HG03045 (cell line): Measurements from ENCODE around the gene CCDC136.

Source experiments
- ATAC-seq: cut with Tn5 transposase; IDR thresholded peaks from one replicate; pipeline ENCODE4 v1.9.1; 2021; ENCODE audit warnings: mild to moderate bottlenecking, moderate library complexity; ENCODE audit not compliant: unreplicated experiment

Gene CCDC136

GRCh38 chr7:128791121-128791971, at the start of gene CCDC136:
Gene CCDC136, plus strand, starts transcription at chr7:128791968. Its CDS starts 444 bp downstream, at chr7:128792412.
- ATAC-seq = peak; percentile 81

GRCh38 chr7:128742206-128742605, 49.6 kb upstream of the CCDC136 start:
- no peak for ATAC-seq

- no peak for ATAC-seq
Observed at GRCh38 chr7:128743112-128743772, 48.5 kb upstream of the CCDC136 start.

DNA sequence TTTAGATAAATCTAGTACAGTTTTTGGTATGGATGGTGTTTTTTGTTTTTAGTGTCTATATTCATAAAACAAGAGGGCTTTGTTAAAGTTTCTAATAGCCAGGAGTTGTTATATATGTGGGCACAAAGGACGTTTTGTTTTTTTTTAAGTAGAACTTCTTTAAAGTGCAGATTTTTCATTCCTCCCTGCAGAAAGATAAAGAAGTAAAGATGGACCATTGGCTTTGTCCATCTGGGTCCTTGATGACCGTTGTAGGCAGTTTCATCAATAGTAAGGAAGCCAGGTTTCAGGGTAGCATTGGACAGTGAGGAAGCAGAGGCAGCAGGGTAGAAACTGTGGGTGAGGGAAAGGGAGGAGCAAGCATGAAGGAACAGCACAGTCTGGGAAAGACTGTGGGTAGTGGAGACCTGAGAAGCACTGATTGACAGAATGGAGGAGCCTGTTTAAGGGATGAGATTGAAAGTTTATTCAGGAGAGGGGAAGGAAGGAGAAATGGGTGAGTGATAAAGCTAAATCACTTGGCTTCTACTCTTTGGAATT, 47.3 kb upstream of the CCDC136 start:
- ATAC-seq = no peak

DNA sequence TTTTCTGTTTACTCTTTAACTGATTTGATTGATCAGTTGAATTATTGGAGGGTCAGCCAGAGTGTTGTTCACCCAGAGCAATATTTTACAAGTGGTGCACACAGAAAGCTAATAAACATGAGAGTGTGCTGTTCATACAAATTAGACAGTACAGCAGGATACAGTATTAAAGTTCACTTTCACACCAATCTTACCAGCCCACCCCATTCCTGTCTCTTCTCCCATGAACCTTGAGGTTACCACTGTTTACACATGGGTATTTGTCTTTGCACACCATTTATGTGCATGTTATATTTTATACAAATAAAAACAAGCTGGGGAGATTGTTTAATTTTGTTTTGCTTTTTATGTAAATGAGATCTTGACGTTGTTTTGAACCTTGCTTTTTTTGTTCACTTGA, 46.1 kb upstream of the CCDC136 start:
- no peak for ATAC-seq

DNA sequence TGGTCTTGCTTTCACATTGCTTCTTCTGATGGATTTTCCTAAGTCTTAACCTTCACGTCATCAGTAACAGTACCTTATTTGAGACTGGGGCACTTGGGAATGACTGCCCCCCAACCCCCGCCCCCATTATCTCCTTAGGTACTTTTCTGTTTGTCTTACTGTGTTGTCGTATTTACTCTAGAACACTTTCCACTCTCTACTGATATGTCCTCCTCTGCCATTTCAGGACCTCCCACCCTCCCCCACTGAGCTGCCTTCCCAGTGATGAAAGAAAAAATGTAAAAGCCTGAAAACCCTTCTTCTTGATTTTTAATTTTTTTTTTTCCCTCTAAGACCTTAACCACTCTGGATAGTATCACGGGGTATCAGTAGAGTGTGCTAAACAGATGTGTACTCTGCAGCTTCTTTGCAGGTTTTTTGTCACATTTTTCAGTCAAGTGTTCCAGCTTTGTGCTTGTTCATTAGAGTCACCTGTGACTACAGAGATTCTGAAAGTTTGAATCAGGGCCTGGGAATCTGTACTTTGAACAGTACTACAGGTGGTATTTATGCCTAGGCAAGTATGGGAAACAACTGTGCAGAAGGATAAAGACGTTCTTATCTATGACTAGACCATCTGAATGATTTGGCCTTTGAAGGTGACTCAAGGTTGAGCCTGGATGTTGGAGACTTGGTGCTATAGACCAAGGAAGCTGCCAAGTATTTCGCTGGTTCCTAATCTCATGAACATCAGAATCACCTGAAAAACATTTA, 44.3 kb upstream of the CCDC136 start:
- ATAC-seq = no peak

GRCh38 chr7:128752251-128752650, 39.5 kb upstream of the CCDC136 start:
- no peak for ATAC-seq

DNA sequence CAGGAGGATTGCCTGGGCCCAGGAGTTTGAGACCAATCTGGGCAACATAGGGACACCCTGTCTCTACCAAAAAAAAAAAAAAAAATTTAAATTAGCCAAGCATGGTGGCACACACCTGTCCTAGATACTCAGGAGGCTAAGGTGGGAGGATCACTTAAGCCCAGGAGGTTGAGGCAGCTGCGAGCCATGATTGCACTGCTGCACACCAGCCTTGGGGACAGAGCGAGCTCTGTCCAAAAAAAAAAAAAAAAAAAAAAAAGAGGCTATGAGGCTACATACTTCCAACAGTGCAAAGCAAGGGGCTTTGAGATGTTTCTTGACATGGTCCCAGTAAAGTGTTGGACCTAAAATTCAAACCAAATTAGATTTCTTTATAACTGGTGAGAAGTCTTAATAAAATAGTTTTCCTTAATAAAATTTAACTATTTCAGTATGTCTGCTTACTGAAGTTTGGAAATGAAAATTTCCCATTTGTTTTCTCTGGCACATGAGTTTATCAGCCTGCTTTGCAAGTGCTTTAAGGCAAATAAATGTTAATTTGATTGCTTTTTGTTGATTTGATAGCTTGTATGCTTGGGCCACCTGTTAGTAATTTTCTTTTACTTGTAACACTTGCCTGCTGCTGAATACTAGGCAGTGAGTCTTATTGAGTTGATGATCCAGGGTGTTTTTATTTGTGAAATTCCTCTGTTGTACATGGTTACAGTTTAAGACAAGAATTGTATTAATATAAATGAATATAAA, 36.5 kb upstream of the CCDC136 start:
- ATAC-seq = no peak

DNA sequence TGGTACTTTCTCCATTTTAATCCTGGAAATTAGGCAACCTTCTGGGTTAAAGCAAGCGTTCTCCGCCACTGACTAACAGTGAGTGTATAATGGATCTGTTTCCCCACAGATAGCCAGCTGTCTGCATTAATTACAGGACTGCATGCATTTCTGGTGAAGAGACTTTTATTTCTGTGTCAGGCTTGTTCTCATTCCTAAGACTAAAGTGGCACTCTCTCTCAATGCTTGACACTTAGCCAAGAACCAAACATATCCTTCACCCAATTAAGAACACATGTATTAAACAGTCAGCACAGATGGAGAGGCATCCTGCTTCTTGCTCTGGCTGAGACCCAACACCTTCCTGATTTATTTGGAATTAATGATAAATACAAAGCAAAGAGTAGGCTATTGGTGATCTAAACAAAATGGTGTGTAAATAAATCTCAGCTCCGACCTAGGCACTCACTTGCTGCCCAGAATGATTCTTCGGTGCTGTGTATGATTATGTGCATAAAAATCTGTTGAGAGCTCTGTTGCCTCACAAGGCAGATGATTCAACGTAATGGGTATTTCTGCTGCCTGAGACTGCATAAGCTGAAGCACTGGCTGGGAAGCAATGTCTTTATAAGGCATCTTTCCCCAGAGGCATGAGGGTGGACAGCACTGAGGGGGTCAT, 35.8 kb upstream of the CCDC136 start:
- ATAC-seq = no peak

- ATAC-seq = no peak
Observed at GRCh38 chr7:128757203-128757602, 34.6 kb upstream of the CCDC136 start.

DNA sequence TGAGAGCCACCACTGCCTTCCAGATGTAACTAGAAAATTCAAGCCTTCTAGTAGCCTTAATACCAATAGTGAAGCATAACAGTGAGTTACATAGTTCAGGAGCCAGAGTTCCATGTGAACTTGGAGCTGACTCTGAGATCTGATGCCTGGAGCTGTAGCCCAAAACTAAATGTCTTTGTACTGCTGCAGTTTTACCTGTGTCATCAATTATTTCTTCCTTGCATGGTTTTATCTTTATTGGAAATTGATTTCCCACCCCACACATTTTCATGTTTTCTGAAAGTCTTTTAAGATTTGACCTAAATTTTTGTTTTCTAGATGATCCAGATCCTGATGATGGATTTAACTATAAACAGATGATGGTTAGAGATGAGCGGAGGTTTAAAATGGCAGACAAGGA, 33.2 kb upstream of the CCDC136 start:
- ATAC-seq = no peak

DNA sequence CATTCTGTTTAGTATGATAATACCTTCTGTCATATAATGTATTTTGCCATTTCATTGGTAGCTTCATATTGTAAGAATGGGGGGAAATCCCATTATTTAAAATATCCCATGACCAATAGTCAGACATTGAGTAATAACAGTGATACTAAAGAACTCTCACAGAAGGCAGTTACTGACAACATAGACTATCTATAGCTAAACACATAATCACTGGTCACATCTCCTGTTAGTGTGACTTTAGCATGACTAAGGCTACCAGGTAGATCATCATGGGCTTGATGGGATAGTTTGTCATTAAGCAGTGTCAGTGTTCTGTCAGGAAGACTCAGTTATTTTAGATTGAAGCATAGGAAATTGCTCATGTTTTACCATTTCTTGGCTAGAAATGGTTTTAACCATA, 32.5 kb upstream of the CCDC136 start:
- ATAC-seq = no peak

DNA sequence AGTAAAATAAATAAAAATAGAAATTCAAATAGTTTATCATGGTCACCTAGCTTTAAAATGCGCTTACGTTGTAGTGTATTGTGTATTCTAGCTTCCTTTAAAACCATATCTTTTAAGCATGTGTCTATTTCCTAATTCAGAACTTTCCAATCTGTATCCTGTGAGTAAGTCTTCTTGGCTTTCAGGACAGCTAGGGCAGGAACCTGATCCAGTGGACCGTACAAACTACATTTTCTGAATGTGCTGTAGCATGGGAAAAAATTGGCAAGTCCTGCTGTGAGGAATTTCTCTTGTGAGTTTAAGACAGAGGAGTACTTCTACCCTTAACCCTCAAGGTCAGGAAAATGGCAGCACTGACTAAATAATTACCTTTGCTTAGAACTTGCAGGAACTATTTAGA, 28.2 kb upstream of the CCDC136 start:
- ATAC-seq = no peak

GRCh38 chr7:128767475-128768110, 24.2 kb upstream of the CCDC136 start:
- no peak for ATAC-seq

- ATAC-seq = no peak
Observed at GRCh38 chr7:128770233-128770632, 21.5 kb upstream of the CCDC136 start.

- ATAC-seq = no peak
Observed at GRCh38 chr7:128773604-128774003, 18.2 kb upstream of the CCDC136 start.

DNA sequence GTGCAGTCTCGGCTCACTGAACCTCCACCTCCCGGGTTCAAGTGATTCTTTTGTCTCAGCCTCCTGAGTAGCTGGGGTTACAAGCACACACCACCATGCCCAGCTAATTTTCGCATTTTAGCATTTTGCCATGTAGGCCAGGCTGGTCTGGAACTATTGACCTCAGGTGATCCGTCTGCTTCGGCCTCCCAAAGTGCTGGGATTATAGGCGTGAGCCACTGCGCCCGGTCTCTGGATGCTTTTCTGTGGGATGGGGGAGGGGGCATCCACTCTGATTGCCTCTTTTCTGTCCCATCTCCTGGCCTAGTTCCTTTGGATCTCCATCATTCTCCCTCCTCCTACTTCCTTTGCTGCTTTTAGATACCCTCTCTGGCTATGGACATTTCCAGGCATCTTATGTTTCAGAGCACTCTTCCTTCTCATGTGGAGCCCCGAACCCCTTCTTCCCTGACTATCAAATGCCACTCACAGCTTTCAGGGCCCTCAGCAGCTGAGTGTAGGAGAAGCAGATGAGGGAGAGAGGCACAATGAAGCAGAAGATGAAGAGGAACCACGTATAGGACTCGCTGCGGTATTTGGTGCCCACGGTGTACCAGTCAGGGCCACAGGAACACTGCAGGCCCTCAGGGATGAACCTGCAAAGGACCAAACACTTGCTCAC, 17.6 kb upstream of the CCDC136 start:
- ATAC-seq = no peak

DNA sequence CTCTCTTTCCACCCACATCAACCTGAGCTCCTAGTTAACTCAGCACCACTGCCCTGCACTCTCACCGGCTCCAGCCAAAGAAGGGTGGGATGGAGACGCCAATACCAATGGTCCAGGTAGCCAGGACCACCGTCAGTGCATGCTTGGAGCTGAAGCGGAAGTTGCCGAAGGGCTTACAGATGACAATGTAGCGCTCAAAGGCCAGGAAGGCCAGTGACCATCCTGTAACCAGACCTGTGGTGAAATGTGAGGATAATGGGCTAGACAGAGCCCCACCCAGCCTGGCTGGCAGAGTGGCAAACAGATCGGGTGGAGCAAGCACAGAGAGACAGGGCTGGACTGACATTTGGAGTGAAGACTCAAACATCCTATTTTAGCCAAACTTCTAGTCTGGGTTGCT, 16.8 kb upstream of the CCDC136 start:
- ATAC-seq = no peak
